Uterus (tissue), 4 donors: ENCODE results near the gene PRKCE. TPM values are rescaled to one million over a fixed set of nuclear protein-coding genes. Genes with fewer than 3 reads are reported as not detected.

Experiments used
- DNase-seq, 2 donors: peaks; one replicate each; pipeline ENCODE4 v3.0.0-alpha.2; 2019 to 2020
- H3K27ac ChIP-seq, 2 donors: fragments of 200-600 bp; sonication (generic); 1 replicate in 1 of 2; 2 replicates in 1 of 2; pipeline ENCODE4 v1.5.1; 2016 to 2018
- H3K27me3 ChIP-seq, 2 donors: fragments of 200-600 bp; sonication (generic); one replicate each; pipeline ENCODE4 v1.5.1; 2018 to 2019; ENCODE audit warnings: control low read depth in 1 of 2
- H3K36me3 ChIP-seq, 2 donors: fragments of 200-600 bp; sonication (generic); one replicate each; pipeline ENCODE4 v1.5.1; 2019; ENCODE audit warnings: control low read depth in 1 of 2
- H3K4me1 ChIP-seq, 2 donors: fragments of 200-600 bp; sonication (generic); one replicate each; pipeline ENCODE4 v1.5.1; 2018 to 2019; ENCODE audit warnings: control low read depth in 1 of 2
- H3K4me3 ChIP-seq, 2 donors: fragments of 200-600 bp; sonication (generic); 1 replicate in 1 of 2; 2 replicates in 1 of 2; pipeline ENCODE4 v1.5.1; 2018 to 2019; ENCODE audit warnings: mild to moderate bottlenecking in 1 of 2
- H3K9me3 ChIP-seq, 2 donors: fragments of 200-600 bp; sonication (generic); one replicate each; pipeline ENCODE4 v1.5.1; 2019; ENCODE audit warnings: control low read depth in 1 of 2
- POLR2A ChIP-seq, 2 donors: fragments of 450-650 bp; IDR thresholded peaks; one replicate each; pipeline ENCODE4 v1.6.1; 2016; ENCODE audit warnings: antibody characterized with exemption in 2 of 2, mild to moderate bottlenecking in 1 of 2, moderate library complexity in 1 of 2
- intact Hi-C: fragments of 100-400 bp; cut with DNase I; formaldehyde crosslinking; loops from one replicate; pipeline ENCODE4 v1.15.1; 2023; ENCODE audit warnings: low total_unique reads
- total RNA-seq, 4 donors: library from RNA; depleted of rRNA in 3 of 4; stranded (reverse); fragments of >200 nt in 3 of 4; gene quantifications; one replicate each; pipeline versions ENCODE4 v1.1.0 to v1.2.4, GENCODE V29; 2014 to 2023
- TF ChIP-seq, protein P1 (sequence below), 4 experiments: fragments of 200-600 bp in 2 of 4; fragments of 450-650 bp in 2 of 4; sonication (generic) in 2 of 4; IDR thresholded peaks; one replicate each; pipeline ENCODE4 v1.5.1; 2016 to 2019; ENCODE audit warnings: antibody characterized with exemption in 4 of 4, mild to moderate bottlenecking in 2 of 4, moderate library complexity in 1 of 4
- donor health status: DM: yes; HTN: yes; CAD: no.

Gene PRKCE
- total RNA-seq, 4 donors from 2014 or later, result 3.8 to 47.6 (median 14.2) TPM

DNA sequence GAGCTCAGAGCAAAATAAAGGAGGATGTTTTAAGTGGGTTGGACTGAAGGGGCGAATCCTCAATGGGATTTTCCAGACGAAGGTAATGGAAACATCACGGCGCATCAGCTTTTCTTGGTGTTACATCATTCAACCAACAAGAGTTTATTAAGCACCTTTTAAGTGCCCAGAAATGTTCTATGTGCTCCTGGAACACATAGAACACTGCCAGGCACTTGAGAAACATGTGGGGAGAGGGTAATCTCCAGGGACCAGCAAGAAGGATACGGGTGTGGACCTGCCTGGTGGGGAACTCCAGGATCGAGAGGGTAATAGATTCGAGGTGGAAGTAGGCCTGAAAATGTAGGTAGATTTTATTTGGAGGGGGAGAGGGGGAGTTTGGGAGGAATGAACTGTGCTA, 168.6 kb downstream of the PRKCE start:
- Histone ChIP-seq H3K9me3 (no peaks in the 10 kb centered on the region), H3K36me3 (no peaks in the 10 kb centered on the region), H3K27me3 (no peaks in the 10 kb centered on the region), H3K4me3 (no peak overlapping the region), H3K27ac (peak overlapping the region; percentile 2 to 71), H3K4me1 (peaks cover 4 to 27% of the 10 kb centered on the region in 2 donors)
- TF ChIP-seq, protein P1, sequence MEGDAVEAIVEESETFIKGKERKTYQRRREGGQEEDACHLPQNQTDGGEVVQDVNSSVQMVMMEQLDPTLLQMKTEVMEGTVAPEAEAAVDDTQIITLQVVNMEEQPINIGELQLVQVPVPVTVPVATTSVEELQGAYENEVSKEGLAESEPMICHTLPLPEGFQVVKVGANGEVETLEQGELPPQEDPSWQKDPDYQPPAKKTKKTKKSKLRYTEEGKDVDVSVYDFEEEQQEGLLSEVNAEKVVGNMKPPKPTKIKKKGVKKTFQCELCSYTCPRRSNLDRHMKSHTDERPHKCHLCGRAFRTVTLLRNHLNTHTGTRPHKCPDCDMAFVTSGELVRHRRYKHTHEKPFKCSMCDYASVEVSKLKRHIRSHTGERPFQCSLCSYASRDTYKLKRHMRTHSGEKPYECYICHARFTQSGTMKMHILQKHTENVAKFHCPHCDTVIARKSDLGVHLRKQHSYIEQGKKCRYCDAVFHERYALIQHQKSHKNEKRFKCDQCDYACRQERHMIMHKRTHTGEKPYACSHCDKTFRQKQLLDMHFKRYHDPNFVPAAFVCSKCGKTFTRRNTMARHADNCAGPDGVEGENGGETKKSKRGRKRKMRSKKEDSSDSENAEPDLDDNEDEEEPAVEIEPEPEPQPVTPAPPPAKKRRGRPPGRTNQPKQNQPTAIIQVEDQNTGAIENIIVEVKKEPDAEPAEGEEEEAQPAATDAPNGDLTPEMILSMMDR (IDR thresholded peaks at IDR 0.05), result no peak
- TF ChIP-seq POLR2A (IDR thresholded peaks at IDR 0.05), result no peak
- DNase-seq, result no peak
- intact Hi-C loops, result no loop called here

DNA sequence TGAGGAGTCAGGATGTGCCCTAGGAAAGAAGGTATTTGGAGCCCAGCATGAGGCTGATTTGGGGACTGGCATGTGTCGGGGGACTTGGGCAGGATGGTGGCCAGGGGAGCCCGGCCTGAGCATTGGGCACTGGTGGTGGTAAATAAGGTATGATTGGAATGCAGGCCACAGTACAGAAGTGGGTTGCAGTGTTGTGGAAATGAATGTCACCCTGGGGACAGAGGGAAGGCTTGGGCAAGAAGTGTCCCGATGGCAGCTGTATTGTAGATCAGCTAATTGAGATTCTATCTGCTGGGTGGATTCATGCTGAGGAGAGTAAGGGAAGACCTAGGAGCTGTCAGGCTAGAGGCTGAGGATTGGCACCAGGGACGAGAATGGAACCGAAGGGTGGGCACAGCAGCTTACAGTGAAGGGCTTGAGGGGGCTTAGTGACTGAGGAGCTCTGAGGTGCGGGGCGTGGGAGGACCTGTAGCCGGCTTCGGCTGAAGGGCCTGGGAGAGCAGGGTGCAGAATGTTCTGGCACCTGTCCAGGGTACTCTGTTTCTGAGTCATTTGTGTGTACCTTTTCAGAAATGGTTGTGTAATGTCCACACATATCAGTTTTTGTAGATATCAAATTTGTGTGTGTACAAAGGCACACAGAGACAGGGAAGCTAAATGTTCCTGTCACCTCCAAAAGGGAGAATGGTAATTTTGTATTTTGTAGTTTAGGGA, 170.2 kb downstream of the PRKCE start:
- DNase-seq, result peak; percentile 75 to 88
- Histone ChIP-seq H3K4me3 (no peak overlapping the region), H3K27me3 (no peaks in the 10 kb centered on the region), H3K9me3 (no peaks in the 10 kb centered on the region), H3K36me3 (no peaks in the 10 kb centered on the region), H3K27ac (peak overlapping the region; percentile 57 to 71), H3K4me1 (peaks cover 4 to 16% of the 10 kb centered on the region in 2 donors)
- TF ChIP-seq, protein P1 (IDR thresholded peaks at IDR 0.05), result no peak
- no peak for TF ChIP-seq POLR2A (IDR thresholded peaks at IDR 0.05)
- intact Hi-C loops, result no loop called here

DNA sequence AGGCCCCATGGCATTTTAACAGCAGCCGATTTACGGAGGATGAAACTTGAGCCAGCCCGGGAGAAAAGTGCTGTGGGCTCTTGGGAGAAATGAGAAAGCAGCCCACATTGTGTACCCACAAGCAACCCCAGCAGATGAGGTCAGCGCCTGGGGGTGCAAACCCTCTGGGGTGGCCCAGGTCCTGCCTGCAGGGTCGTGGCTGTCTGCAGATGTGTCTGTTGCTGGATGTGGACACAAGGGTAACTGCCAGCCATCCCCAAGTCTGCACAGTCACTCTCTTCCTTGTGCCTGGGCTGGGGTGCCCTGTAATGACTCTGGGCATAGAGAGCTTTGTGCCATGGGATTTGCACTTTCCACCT, 170.8 kb downstream of the PRKCE start:
- intact Hi-C loops, result no loop called here
- H3K4me1 ChIP-seq, result peaks cover 4 to 16% of the 10 kb centered on the region in 2 donors
- DNase-seq, result no peak
- TF ChIP-seq, protein P1 (IDR thresholded peaks at IDR 0.05), result no peak
- TF ChIP-seq POLR2A (IDR thresholded peaks at IDR 0.05), result no peak
- H3K36me3 ChIP-seq, result no peaks in the 10 kb centered on the region
- no peaks in the 10 kb centered on the region for H3K27me3 ChIP-seq
- H3K27ac ChIP-seq, result peak overlapping the region; percentile 57 to 71
- no peak overlapping the region for H3K4me3 ChIP-seq
- H3K9me3 ChIP-seq, result no peaks in the 10 kb centered on the region

DNA sequence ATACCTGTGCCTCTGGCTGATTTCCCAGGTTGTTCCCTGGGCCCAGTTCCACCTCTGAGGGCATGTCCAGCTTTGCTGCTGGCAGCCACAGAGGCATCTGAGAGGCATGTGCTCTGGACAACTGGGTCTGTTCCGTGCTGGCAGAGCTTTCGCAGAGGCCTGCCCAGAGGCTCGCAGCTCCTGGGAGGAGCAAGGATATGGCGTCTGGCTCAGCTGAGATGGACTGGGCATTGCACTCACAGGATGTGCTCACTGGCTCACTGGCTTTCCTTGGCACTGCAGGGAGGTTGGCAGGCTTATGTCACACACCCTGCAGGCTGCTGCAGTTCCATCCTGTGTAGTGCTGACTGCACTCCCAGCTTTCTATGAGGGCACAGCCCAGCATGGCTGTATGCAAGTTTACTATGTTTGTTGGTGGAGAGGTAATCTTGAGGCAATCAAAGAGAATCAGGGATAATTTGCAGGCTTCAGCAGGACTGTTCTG, 172.3 kb downstream of the PRKCE start:
- peaks cover 4 to 16% of the 10 kb centered on the region in 2 donors for H3K4me1 ChIP-seq
- H3K4me3 ChIP-seq, result no peak overlapping the region
- H3K27me3 ChIP-seq, result no peaks in the 10 kb centered on the region
- H3K9me3 ChIP-seq, result no peaks in the 10 kb centered on the region
- no peaks in the 10 kb centered on the region for H3K36me3 ChIP-seq
- intact Hi-C loops, result no loop called here
- peak; percentile 43 to 47 for DNase-seq
- no peak for TF ChIP-seq POLR2A (IDR thresholded peaks at IDR 0.05)
- TF ChIP-seq, protein P1 (IDR thresholded peaks at IDR 0.05), result no peak
- peak overlapping the region; percentile 42 to 71 for H3K27ac ChIP-seq

DNA sequence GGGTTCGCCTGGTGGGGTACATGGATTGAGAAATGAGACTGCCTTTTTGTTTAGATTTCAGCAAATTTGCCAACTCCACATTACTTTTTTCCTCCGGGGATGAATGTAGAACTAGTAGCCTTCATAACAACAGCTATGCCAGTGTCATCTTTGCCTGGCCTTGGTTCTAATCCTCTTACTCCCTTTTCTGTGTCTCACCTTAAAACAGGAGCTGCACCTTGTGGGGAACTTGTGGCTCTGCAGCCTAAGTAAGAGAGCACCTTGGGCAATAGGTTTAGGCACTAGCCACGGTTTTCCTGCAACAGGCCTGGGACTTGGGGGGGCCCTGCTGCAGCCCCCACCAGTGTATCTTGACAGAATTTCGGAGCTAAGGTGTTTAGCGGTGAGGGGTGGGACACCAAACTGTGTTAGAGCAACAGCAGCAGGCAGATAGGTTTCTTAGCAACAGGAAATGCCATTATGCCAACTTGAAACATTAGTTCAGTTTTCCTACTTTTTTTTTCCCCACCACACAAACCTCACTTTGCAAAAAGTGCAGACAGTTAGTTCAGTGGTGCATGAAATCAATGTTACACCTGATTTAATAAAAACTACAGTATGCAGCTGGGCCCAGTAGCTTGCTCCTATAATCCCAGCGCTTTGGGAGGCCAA, 173.7 kb downstream of the PRKCE start:
- peaks cover 0 to under 1% of the 10 kb centered on the region in 2 donors for H3K9me3 ChIP-seq
- TF ChIP-seq, protein P1 (IDR thresholded peaks at IDR 0.05), result no peak
- TF ChIP-seq POLR2A (IDR thresholded peaks at IDR 0.05), result no peak
- H3K4me1 ChIP-seq, result peaks cover 4 to 16% of the 10 kb centered on the region in 2 donors
- no peak overlapping the region for H3K27ac ChIP-seq
- no peaks in the 10 kb centered on the region for H3K36me3 ChIP-seq
- H3K27me3 ChIP-seq, result no peaks in the 10 kb centered on the region
- no peak overlapping the region for H3K4me3 ChIP-seq
- DNase-seq, result no peak
- intact Hi-C loops, result no loop called here
